ENCODE results near the gene HNRNPM.

HNRNPM gene

GRCh38 chr19:8429044-8429443, 15.7 kb upstream of the HNRNPM start:
- no peak overlapping the region for H3K4me3 ChIP-seq (ENCODE audit: low read depth, low read length)

GRCh38 chr19:8429826-8430225, 14.9 kb upstream of the HNRNPM start:
- WGBS (ENCODE audit: extremely low coverage, insufficient coverage, insufficient read length): no CpG with 5 or more reads among the region's 6 CpGs
- no peak overlapping the region for H2BK5ac ChIP-seq (ENCODE audit: low read depth, low read length, poor library complexity)
- H2AK5ac ChIP-seq (ENCODE audit: low read length): no peak overlapping the region
- H2BK120ac ChIP-seq (ENCODE audit: insufficient read depth, low read length, poor library complexity): no peak overlapping the region
- no peak overlapping the region for H2AFZ ChIP-seq (ENCODE audit: insufficient read depth, low read length, poor library complexity)
- H3K36me3 ChIP-seq (ENCODE audit: control insufficient read depth in 1 of 2, insufficient read depth in 2 of 2, low read length in 2 of 2): no peaks in the 10 kb centered on the region
- no peak overlapping the region for H3K23ac ChIP-seq (ENCODE audit: low read length)
- H2BK12ac ChIP-seq (ENCODE audit: low read length): no peak overlapping the region
- H3K27me3 ChIP-seq (ENCODE audit: insufficient read depth, low read length): no peaks in the 10 kb centered on the region
- no peak overlapping the region for H3K4me3 ChIP-seq (ENCODE audit: low read depth, low read length)
- no peak overlapping the region for H4K12ac ChIP-seq (ENCODE audit: low read depth, low read length)
- no peak overlapping the region for H3K4me2 ChIP-seq (ENCODE audit: low read length)
- H3K79me2 ChIP-seq (ENCODE audit: control insufficient read depth, insufficient read depth, low read length, poor library complexity): no peaks in the 10 kb centered on the region
- DNase-seq: no peak
- H3K9me3 ChIP-seq (ENCODE audit: insufficient read depth, low read depth, low read length): no peaks in the 10 kb centered on the region
- no peak overlapping the region for H3K18ac ChIP-seq (ENCODE audit: low read length)
- H3K14ac ChIP-seq (ENCODE audit: low read length): no peak overlapping the region
- H3K79me1 ChIP-seq (ENCODE audit: low read length): no peaks in the 10 kb centered on the region
- H4K8ac ChIP-seq (ENCODE audit: low read depth, low read length): no peak overlapping the region
- H3K4ac ChIP-seq (ENCODE audit: low read depth, low read length): no peak overlapping the region
- H3K4me1 ChIP-seq (ENCODE audit: control insufficient read depth in 1 of 2, insufficient read depth in 2 of 2, low read length in 2 of 2): peaks cover under 1 to 1% of the 10 kb centered on the region in 2 experiments
- H3K9ac ChIP-seq (ENCODE audit: low read length): no peak overlapping the region
- H4K91ac ChIP-seq (ENCODE audit: low read depth, low read length): no peak overlapping the region
- H3K27ac ChIP-seq (ENCODE audit: low read depth, low read length): no peak overlapping the region

More at GRCh38 chr19:8429044-8429443, 15.7 kb upstream of the HNRNPM start:
- no peak overlapping the region for H3K14ac ChIP-seq (ENCODE audit: low read length)
- H2BK5ac ChIP-seq (ENCODE audit: low read depth, low read length, poor library complexity): no peak overlapping the region
- no peak overlapping the region for H4K12ac ChIP-seq (ENCODE audit: low read depth, low read length)
- no peaks in the 10 kb centered on the region for H3K36me3 ChIP-seq (ENCODE audit: control insufficient read depth in 1 of 2, insufficient read depth in 2 of 2, low read length in 2 of 2)
- H4K91ac ChIP-seq (ENCODE audit: low read depth, low read length): no peak overlapping the region
- peaks cover 8% of the 10 kb centered on the region in 2 experiments for H3K4me1 ChIP-seq (ENCODE audit: control insufficient read depth in 1 of 2, insufficient read depth in 2 of 2, low read length in 2 of 2)
- H3K9ac ChIP-seq (ENCODE audit: low read length): no peak overlapping the region
- WGBS (ENCODE audit: extremely low coverage, insufficient coverage, insufficient read length): no CpG with 5 or more reads among the region's 6 CpGs
- no peak overlapping the region for H2BK120ac ChIP-seq (ENCODE audit: insufficient read depth, low read length, poor library complexity)
- no peak overlapping the region for H3K23ac ChIP-seq (ENCODE audit: low read length)
- no peak for DNase-seq
- peaks cover 4% of the 10 kb centered on the region for H3K79me1 ChIP-seq (ENCODE audit: low read length)
- H2AK5ac ChIP-seq (ENCODE audit: low read length): no peak overlapping the region
- no peak overlapping the region for H2AFZ ChIP-seq (ENCODE audit: insufficient read depth, low read length, poor library complexity)
- H3K9me3 ChIP-seq (ENCODE audit: insufficient read depth, low read depth, low read length): no peaks in the 10 kb centered on the region
- H3K79me2 ChIP-seq (ENCODE audit: control insufficient read depth, insufficient read depth, low read length, poor library complexity): no peaks in the 10 kb centered on the region
- H2BK12ac ChIP-seq (ENCODE audit: low read length): no peak overlapping the region
- no peak overlapping the region for H4K8ac ChIP-seq (ENCODE audit: low read depth, low read length)
- H3K27me3 ChIP-seq (ENCODE audit: insufficient read depth, low read length): no peaks in the 10 kb centered on the region
- no peak overlapping the region for H3K18ac ChIP-seq (ENCODE audit: low read length)
- no peak overlapping the region for H3K4me2 ChIP-seq (ENCODE audit: low read length)
- H3K27ac ChIP-seq (ENCODE audit: low read depth, low read length): no peak overlapping the region
- no peak overlapping the region for H3K4ac ChIP-seq (ENCODE audit: low read depth, low read length)

DNA sequence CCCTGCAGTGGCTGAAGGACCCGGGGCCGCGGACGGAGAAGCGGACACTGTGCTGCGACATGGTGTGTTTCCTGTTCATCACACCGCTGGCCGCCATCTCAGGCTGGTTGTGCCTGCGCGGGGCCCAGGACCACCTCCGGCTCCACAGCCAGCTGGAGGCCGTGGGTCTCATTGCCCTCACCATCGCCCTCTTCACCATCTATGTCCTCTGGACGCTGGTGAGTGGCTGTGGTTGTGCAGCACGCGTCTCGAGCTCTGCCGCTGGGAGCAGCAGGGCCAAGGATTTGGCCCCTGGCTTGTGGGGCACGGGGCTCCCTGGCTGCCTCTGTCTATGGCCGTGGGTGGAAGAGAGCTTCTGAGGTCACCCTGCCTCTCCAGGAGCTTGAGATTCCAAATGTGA, 14.1 kb upstream of the HNRNPM start:
- H3K9me3 ChIP-seq (ENCODE audit: insufficient read depth, low read depth, low read length): no peaks in the 10 kb centered on the region
- H2AFZ ChIP-seq (ENCODE audit: insufficient read depth, low read length, poor library complexity): no peak overlapping the region
- H3K23ac ChIP-seq (ENCODE audit: low read length): no peak overlapping the region
- H3K79me2 ChIP-seq (ENCODE audit: control insufficient read depth, insufficient read depth, low read length, poor library complexity): no peaks in the 10 kb centered on the region
- H3K4me3 ChIP-seq (ENCODE audit: low read depth, low read length): no peak overlapping the region
- H4K91ac ChIP-seq (ENCODE audit: low read depth, low read length): no peak overlapping the region
- H4K8ac ChIP-seq (ENCODE audit: low read depth, low read length): no peak overlapping the region
- no peaks in the 10 kb centered on the region for H3K36me3 ChIP-seq (ENCODE audit: control insufficient read depth in 1 of 2, insufficient read depth in 2 of 2, low read length in 2 of 2)
- H3K9ac ChIP-seq (ENCODE audit: low read length): no peak overlapping the region
- no peak overlapping the region for H2BK120ac ChIP-seq (ENCODE audit: insufficient read depth, low read length, poor library complexity)
- no peak overlapping the region for H3K27ac ChIP-seq (ENCODE audit: low read depth, low read length)
- no peak overlapping the region for H2BK5ac ChIP-seq (ENCODE audit: low read depth, low read length, poor library complexity)
- no peaks in the 10 kb centered on the region for H3K79me1 ChIP-seq (ENCODE audit: low read length)
- no peaks in the 10 kb centered on the region for H3K27me3 ChIP-seq (ENCODE audit: insufficient read depth, low read length)
- H3K4ac ChIP-seq (ENCODE audit: low read depth, low read length): no peak overlapping the region
- no peak overlapping the region for H2AK5ac ChIP-seq (ENCODE audit: low read length)
- H3K18ac ChIP-seq (ENCODE audit: low read length): no peak overlapping the region
- H4K12ac ChIP-seq (ENCODE audit: low read depth, low read length): no peak overlapping the region
- no peak for DNase-seq
- no peak overlapping the region for H2BK12ac ChIP-seq (ENCODE audit: low read length)
- no peaks in the 10 kb centered on the region for H3K4me1 ChIP-seq (ENCODE audit: control insufficient read depth in 1 of 2, insufficient read depth in 2 of 2, low read length in 2 of 2)
- no peak overlapping the region for H3K4me2 ChIP-seq (ENCODE audit: low read length)
- no peak overlapping the region for H3K14ac ChIP-seq (ENCODE audit: low read length)
- no CpG with 5 or more reads among the region's 20 CpGs for WGBS (ENCODE audit: extremely low coverage, insufficient coverage, insufficient read length)

- WGBS (ENCODE audit: extremely low coverage, insufficient coverage, insufficient read length): no CpG with 5 or more reads among the region's 12 CpGs
- no peak overlapping the region for H3K4me3 ChIP-seq (ENCODE audit: low read depth, low read length)
- peak in 1 of 2 donors; percentile 74 for DNase-seq
- H3K23ac ChIP-seq (ENCODE audit: low read length): no peak overlapping the region
- H2BK120ac ChIP-seq (ENCODE audit: insufficient read depth, low read length, poor library complexity): no peak overlapping the region
- H4K91ac ChIP-seq (ENCODE audit: low read depth, low read length): no peak overlapping the region
- no peaks in the 10 kb centered on the region for H3K79me2 ChIP-seq (ENCODE audit: control insufficient read depth, insufficient read depth, low read length, poor library complexity)
- H3K14ac ChIP-seq (ENCODE audit: low read length): no peak overlapping the region
- no peaks in the 10 kb centered on the region for H3K36me3 ChIP-seq (ENCODE audit: control insufficient read depth in 1 of 2, insufficient read depth in 2 of 2, low read length in 2 of 2)
- H3K27ac ChIP-seq (ENCODE audit: low read depth, low read length): no peak overlapping the region
- no peak overlapping the region for H3K4me2 ChIP-seq (ENCODE audit: low read length)
- H3K9me3 ChIP-seq (ENCODE audit: insufficient read depth, low read depth, low read length): no peaks in the 10 kb centered on the region
- H2AK5ac ChIP-seq (ENCODE audit: low read length): no peak overlapping the region
- no peaks in the 10 kb centered on the region for H3K79me1 ChIP-seq (ENCODE audit: low read length)
- no peak overlapping the region for H4K12ac ChIP-seq (ENCODE audit: low read depth, low read length)
- H3K18ac ChIP-seq (ENCODE audit: low read length): no peak overlapping the region
- H3K4ac ChIP-seq (ENCODE audit: low read depth, low read length): no peak overlapping the region
- no peak overlapping the region for H2BK12ac ChIP-seq (ENCODE audit: low read length)
- no peak overlapping the region for H3K9ac ChIP-seq (ENCODE audit: low read length)
- no peak overlapping the region for H4K8ac ChIP-seq (ENCODE audit: low read depth, low read length)
- no peak overlapping the region for H2BK5ac ChIP-seq (ENCODE audit: low read depth, low read length, poor library complexity)
- no peaks in the 10 kb centered on the region for H3K4me1 ChIP-seq (ENCODE audit: control insufficient read depth in 1 of 2, insufficient read depth in 2 of 2, low read length in 2 of 2)
- H3K27me3 ChIP-seq (ENCODE audit: insufficient read depth, low read length): no peaks in the 10 kb centered on the region
- no peak overlapping the region for H2AFZ ChIP-seq (ENCODE audit: insufficient read depth, low read length, poor library complexity)
Measured at GRCh38 chr19:8438236-8438635, 6.5 kb upstream of the HNRNPM start.
